Measurements from ENCODE around the gene PTPN20. TPM values are rescaled to one million over a fixed set of nuclear protein-coding genes. Genes with fewer than 3 reads are reported as not detected.

Gene PTPN20
- 0.92 and 0.99 TPM in 2 replicates for total RNA-seq

GRCh38 chr10:46911144-46911876 lies at the start of gene PTPN20:
Gene PTPN20 (plus strand): TSS chr10:46911428. CDS start chr10:46932500, 21,072 bp downstream.

Data from aortic smooth muscle cell (primary cell).